ENCODE results near the gene GOLGA6C.
"Not testable (repeated sequence)": the region's sequence is repeated elsewhere in the genome, so short reads cannot be mapped to it uniquely, and the experiment has no call there.

Gene GOLGA6C

DNA sequence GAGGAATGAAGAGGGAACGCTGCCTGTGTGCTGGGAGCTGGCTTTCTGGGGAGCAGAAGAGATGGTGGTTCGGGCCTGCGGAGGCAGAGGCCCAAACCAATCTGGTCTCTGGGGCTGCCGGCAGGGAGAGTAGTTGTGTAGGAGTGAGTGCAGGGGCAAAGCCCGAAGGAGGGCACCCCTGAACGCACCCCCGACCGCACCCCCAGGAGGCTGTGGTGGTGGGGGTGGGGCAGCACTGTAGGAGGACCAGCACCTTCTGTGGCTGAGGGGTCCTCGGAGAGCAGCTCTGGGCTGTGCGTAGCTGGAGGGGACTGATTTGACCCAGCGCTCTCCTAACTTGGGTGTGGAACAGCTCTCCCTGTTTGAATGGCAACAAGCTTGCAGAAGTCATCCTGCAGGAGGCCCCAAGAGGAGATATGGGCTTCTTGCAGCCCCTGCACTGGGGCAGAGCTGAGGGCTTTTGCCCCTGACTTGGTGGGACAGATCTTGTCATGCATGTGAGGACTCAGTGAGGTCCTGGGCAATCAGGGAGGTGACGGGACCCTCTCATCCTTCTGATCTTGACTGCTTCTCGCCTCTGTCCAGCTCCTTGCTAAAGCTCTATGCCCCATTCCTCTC, 30.4 kb upstream of the GOLGA6C start:
- FAIRE-seq: no peak

GRCh38 chr15:75228787-75229186, 29.3 kb upstream of the GOLGA6C start:
- FAIRE-seq: no peak

DNA sequence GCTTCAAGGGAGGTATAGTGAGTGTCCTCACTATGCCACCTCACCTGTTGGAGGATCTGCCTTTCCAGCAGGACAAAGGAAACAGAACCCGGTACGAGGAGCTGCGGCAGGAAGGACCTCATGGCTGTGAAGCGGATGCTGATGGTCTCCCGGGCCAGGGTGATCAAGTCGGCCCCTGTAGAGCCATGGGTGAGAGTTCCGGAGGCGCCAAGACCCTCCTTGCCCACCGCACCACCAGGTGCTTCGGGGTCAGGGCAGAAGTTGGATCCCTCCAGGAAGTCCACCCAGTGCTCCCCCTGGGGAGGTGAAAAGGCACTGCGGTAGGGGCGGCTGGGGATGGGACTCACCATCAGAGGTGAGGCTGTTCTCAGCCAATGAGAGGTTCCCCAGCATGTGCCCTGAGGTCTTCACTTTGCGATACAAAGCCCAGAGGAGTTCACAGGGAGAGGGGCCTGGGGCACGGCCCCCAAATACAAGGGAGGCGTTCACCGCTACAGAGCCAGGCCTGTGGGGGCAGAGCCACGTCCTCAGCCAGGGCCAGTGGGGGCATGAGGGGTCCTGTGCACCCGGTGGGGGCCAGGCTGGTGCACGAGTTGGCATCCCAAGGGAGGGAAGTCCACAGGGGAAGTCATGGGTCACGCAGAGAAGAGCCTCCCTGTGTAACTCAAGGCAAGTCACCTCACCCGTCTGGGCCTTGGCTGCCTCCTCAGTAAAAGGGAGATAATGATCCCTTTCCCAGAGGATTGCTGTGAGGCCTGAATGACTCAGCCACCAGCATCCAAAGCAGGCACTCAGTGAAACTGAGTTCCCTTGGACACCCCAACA, 28.7 kb upstream of the GOLGA6C start:
- FAIRE-seq: no peak

DNA sequence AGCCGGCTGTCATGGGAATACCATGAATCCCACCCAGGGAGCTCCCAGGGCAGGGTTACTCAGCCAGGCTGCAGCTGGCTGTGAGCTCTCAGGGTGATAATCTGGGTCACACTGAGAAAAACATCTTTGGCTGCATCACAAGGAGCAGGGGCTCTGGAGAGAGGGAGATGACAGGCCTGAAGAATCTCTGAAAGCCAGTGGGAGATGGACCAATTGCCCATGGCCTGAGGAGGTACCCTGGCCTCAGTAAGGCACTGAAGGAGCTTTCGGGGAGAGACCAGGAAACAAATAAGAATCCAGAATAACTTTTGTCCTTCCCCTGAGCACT, 28.2 kb upstream of the GOLGA6C start:
- FAIRE-seq: no peak

DNA sequence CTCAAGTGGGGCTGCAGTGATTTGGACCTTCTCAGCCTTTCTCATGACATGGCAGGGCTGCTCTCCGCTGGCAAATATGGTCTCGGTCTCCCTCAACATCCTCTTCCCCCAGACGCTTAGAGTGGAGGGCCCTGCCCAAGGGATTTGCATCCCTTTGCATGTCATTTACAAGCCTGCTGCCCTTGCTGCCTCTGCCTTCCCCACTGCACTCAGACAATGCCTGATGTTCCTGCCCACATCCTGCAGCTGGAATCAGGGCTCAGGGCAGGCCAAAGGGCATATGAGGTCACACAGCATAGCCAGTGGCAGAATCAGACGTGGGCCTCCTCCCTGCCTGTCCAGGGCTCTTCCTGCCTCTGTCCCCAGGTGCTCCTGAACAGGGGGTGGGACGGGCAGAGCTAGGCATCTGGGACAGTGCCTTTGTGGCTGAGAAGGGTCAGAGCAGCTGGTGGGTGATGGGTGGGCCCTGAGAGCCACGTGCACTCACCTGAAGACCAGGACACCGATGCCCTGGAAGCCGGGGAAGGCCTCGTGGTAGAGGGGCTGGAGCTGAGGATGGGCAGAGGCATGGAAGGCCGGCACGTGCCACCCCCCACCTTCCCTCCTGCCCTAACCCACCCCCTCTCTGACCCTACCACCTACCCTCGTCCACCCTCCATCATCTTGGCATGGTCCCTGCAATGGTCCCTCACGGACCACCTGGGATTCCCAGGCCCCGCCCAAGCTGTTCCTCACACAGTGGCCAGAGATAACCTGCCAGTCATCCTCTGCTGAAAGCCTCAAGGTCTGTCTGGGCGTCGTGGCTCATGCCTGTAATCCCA, 27.4 kb upstream of the GOLGA6C start:
- no peak for FAIRE-seq

DNA sequence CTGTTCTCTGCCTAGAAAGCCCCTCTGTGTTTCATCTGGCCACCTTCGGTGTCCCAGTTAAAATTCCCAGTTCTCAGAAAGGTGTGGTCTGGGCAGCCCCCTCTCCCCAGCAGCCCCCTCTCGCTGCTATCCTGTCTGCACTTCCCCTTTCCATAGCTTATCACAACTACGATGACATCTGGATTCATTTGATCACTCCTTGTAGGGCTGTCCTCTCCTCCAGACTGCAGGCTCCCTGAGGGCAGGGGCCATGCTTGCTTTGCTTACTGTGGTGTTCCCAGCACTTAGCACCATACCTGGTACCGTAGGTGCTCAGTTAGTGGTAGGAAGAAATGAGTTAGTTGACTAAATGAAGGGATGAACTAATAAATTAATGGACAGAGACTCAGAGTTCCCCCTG, 26.3 kb upstream of the GOLGA6C start:
- FAIRE-seq: no peak

DNA sequence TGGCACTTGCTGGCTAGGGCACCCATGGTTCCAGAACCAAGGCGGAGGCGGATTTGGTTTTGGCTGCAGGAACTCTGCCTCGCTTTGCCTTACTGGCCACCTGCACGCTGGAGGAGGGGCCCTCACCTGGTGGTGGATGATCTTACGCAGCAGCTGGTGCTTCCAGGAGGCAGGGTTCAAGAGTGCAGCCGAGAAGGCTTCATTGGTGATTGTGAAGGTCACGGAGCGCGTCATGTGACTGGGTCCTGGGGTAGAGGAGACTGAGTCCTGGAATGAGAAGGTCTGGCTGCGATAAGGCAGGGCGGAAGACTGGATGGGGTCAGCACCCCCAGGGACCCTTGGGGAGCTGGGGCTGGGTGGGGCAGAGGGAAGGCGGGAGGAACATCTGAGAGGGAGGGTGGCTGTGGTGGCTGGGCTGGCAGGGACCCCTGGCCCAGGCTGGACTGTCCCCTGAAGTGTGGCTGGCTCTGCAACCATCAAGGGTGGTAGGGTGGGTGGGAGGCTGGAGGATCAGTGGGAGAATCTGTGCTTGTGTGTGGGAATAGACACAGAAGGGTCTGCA, 25.8 kb upstream of the GOLGA6C start:
- FAIRE-seq: no peak

- FAIRE-seq: no peak
These were observed 25.2 kb upstream of the GOLGA6C start for GRCh38 chr15:75232826-75233503.

GRCh38 chr15:75233504-75234190, 24.5 kb upstream of the GOLGA6C start:
- FAIRE-seq: no peak

- no peak for FAIRE-seq
These were observed 23.8 kb upstream of the GOLGA6C start for GRCh38 chr15:75234191-75234810.

GRCh38 chr15:75235051-75235673, 23.0 kb upstream of the GOLGA6C start:
- no peak for FAIRE-seq

- no peak for FAIRE-seq
These were observed 22.1 kb upstream of the GOLGA6C start for GRCh38 chr15:75235760-75236729.

DNA sequence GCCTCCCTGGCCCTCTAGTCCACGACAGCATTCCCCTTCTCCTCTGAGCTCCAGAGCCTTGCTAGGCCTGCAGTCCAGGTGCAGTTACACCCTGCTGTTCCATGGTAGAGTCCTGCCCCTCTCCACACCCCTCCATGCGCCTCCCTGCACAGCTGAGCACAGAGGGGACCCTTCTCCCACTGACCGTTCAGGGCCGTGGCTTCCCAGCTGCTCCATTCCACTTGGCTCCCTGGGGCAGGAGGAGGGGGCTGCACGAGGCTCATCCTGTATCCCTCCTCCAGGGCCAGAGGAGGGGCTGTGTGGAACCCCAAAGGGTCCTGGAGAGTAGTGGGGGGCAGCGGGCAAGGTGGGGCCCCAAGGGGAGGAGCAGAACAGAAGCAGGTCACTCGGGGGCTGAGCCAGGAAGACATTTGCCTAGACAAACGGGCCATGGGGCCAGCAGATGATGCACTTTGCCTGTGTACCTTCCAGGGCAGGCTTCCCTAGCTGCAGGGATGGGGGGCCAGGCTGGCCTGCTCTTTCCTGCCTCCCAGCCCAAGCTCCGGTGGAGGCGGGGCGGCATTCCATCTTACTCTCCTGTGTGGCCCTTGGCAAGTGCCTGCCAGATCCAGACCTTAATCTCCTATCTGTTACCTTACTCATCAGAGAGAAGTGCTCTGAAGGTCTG, 20.7 kb upstream of the GOLGA6C start:
- FAIRE-seq: no peak

GRCh38 chr15:75238150-75238549, 20.0 kb upstream of the GOLGA6C start:
- no peak for FAIRE-seq

DNA sequence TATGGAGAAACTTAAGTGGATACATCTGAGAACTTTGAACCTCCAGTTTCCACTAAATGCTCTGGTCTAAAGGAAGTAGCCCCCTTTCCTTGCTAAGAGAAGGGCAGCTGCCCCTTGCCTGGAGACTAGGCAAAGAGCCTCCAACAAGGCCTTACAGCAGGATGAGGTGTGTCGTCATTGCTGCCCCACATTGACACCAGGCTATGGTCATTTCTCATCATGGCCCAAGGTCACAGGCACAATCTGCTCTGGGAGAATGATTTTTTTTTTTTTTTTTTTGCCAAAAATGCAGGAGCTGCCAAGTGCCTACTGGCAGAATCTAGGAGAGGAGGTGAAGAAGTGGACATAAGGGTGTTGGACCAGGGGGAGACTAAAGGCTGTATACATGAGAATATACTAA, 12.4 kb upstream of the GOLGA6C start:
- FAIRE-seq: not testable (repeated sequence)

GRCh38 chr15:75248991-75249390, 9.1 kb upstream of the GOLGA6C start:
- not testable (repeated sequence) for FAIRE-seq

- FAIRE-seq: no peak
These were observed 8.4 kb upstream of the GOLGA6C start for GRCh38 chr15:75249726-75250125.

DNA sequence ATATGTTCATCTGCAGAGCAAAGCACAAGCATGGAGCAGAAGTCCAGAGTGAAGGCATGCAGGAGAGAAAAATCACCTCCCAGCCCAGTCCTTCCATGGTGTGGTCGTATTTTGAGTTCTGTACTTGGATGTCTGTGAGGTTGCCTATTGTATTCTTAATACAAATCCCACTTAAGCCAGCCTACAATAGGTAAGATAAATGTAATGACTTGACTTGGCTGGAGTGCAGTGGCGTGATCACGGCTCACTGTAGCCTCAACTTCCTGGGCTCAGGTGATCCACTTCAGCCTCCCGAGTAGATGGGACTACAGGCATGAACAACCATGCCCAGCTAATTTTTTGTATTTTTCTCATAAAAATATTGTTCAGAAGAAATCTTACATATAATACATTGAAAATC, 6.8 kb upstream of the GOLGA6C start:
- FAIRE-seq: not testable (repeated sequence)

DNA sequence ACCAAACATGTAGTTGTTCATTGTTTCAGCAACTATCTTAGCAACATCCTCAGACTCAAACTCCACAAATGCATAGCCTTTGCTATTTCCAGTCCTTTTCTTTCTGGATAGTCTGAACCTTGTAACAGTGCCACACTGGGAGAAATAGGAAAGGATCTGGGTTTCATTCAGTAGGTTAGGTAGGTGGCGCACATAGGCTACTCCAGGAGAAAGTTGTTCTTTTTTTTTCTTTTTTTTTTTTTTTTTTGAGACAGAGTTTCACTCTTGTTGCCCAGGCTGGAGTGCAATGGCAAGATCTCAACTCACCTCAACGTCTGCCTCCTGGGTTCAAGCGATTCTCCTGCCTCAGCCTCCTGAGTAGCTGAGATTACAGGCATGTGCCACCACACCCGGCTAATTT, 5.8 kb upstream of the GOLGA6C start:
- FAIRE-seq: not testable (repeated sequence)
